ENCODE measurements around the gene FHL2.

Gene FHL2, protein sequence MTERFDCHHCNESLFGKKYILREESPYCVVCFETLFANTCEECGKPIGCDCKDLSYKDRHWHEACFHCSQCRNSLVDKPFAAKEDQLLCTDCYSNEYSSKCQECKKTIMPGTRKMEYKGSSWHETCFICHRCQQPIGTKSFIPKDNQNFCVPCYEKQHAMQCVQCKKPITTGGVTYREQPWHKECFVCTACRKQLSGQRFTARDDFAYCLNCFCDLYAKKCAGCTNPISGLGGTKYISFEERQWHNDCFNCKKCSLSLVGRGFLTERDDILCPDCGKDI

DNA sequence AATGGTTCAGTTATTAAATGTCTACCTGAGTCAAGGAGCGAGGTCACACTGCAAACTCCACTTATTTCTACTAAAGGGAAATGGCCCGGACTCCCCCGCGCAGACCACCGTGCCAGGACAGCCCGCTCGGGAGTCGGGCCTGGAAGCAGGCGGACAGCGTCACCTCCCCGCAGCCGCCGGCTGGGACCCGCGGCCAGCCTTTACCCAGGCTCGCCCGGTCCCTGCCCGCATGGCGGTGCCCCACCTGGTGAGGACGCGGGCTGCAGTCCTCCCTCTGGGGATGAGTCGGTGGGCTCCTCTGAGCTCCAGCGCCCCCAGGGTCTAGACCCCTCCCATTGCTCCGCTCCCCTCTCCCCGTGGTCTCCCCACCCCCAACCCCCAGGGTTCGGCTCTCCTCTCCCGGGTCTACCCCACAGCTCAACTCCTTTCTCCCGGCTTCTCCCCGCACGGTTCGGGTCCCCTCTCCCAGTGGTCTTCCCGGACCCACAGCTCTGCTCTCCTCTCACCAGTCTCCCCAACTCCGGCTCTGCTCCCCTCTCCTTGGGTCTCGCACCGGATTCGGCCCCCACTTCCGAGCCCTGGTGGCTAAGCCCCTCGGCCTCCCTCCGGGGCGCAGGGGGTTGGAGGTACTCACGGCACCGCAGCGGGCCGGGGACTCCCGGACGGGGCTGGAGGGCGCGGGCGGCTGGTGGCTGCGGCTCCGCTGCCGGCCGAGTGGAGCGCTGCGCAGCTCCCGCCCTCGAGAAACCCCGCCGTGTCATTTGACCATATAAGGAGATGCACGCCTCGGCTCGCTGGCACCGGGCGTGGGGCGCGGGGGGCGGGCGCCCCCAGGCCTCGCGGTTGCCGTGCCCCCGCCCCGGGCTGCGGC is at the start of gene FHL2:
FHL2 (minus strand) TSS at position 716 of the 871 bp plus-strand sequence. CDS start 12,535 bp downstream, outside the sequence.
- peak within 1 kb of the TSS; percentile 58; the same call in 1 of the 2 replicates for H3K27ac ChIP-seq
- no peaks in the 10 kb centered on the region for H3K36me3 ChIP-seq (ENCODE audit: insufficient read depth, low read length)
- H3K4me3 ChIP-seq = peak within 1 kb of the TSS; percentile 99
- TF ChIP-seq POLR2AphosphoS5 (IDR thresholded peaks at IDR 0.05; ENCODE audit: borderline replicate concordance, low read depth, low read length) = no peak
- TF ChIP-seq FOXP2 (optimal IDR thresholded peaks at IDR 0.05; ENCODE audit: control extremely low read depth, extremely low read length, insufficient read depth) = no peak
- no peak for TF ChIP-seq EZH2 (IDR thresholded peaks at IDR 0.05)
- H3K9me3 ChIP-seq (ENCODE audit: low read depth, low read length) = no peaks in the 10 kb centered on the region
- DNase-seq (ENCODE audit: low read depth, low spot score) = no peak
- peak within 1 kb of the TSS; percentile 97 for H3K9ac ChIP-seq (ENCODE audit: insufficient read length)

DNA sequence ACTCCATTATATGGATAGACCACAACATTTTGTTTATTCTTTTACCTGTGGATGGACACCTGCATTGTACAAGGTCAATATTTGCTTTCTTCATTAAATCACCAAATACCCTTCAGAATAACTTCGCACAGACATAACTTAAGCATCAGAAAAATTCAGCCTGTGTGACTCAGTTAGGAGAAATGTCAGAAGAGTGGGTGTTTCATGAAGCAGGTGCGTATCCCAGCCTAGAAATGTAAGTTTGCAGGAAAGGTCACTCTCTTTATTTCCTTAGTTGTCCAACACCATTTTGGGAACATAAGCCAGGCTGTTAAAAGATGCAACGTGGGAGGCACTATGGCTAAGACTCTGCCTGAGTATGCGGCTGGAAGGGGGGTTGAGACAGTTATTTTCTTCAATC is 48.6 kb upstream of the FHL2 start:
- TF ChIP-seq FOXP2 (optimal IDR thresholded peaks at IDR 0.05; ENCODE audit: control extremely low read depth, extremely low read length, insufficient read depth) (no peak), EZH2 (IDR thresholded peaks at IDR 0.05) (no peak), POLR2AphosphoS5 (IDR thresholded peaks at IDR 0.05; ENCODE audit: borderline replicate concordance, low read depth, low read length) (no peak)
- Histone ChIP-seq H3K27ac (no peak overlapping the region), H3K9ac (ENCODE audit: insufficient read length) (no peak overlapping the region), H3K9me3 (ENCODE audit: low read depth, low read length) (no peaks in the 10 kb centered on the region), H3K36me3 (ENCODE audit: insufficient read depth, low read length) (no peaks in the 10 kb centered on the region), H3K4me3 (no peak overlapping the region)
- no peak for DNase-seq (ENCODE audit: low read depth, low spot score)

DNA sequence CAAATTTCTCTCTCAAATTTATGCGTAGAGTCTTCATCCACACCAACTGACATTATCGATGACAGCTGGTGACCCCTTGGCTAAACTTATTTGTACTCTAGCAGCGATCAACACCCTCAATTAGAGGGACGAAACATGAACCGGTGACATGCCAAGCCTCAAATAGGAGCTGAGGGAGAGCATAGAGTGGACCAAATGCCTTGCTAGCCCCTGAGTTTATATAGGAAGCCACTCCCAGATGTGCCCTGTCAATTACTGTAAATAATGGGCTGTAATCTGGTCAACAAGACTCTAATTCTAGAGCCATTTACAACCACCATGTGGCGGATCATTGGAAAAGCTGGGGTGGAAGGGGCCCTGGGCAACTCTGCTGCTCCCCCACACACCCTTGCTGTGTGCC is 47.6 kb upstream of the FHL2 start:
- no peak for DNase-seq (ENCODE audit: low read depth, low spot score)
- H3K9me3 ChIP-seq (ENCODE audit: low read depth, low read length) = no peaks in the 10 kb centered on the region
- no peak overlapping the region for H3K4me3 ChIP-seq
- H3K36me3 ChIP-seq (ENCODE audit: insufficient read depth, low read length) = no peaks in the 10 kb centered on the region
- no peak for TF ChIP-seq POLR2AphosphoS5 (IDR thresholded peaks at IDR 0.05; ENCODE audit: borderline replicate concordance, low read depth, low read length)
- TF ChIP-seq EZH2 (IDR thresholded peaks at IDR 0.05) = no peak
- no peak for TF ChIP-seq FOXP2 (optimal IDR thresholded peaks at IDR 0.05; ENCODE audit: control extremely low read depth, extremely low read length, insufficient read depth)
- no peak overlapping the region for H3K27ac ChIP-seq
- no peak overlapping the region for H3K9ac ChIP-seq (ENCODE audit: insufficient read length)

DNA sequence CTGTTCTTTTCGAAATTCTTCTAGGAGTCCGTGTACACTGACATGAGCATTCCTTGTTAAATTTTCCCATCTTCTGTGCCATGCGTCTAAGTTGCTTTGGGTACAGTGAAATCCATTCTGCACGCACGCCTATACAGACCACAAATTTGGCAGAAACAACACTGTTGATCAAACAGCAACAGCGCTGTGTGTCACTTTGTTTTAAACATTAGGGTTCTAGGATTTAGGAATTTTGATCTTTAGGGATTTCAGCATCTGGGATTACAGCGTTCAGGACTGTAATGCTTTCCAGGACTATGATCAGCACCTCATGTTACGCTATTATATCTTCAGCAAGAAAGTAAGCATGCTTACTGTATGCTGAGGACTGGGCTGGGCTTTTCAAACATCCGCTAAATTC is 47.1 kb upstream of the FHL2 start:
- no peaks in the 10 kb centered on the region for H3K36me3 ChIP-seq (ENCODE audit: insufficient read depth, low read length)
- no peaks in the 10 kb centered on the region for H3K9me3 ChIP-seq (ENCODE audit: low read depth, low read length)
- no peak overlapping the region for H3K27ac ChIP-seq
- no peak for DNase-seq (ENCODE audit: low read depth, low spot score)
- H3K9ac ChIP-seq (ENCODE audit: insufficient read length) = no peak overlapping the region
- no peak overlapping the region for H3K4me3 ChIP-seq
- TF ChIP-seq FOXP2 (optimal IDR thresholded peaks at IDR 0.05; ENCODE audit: control extremely low read depth, extremely low read length, insufficient read depth) (no peak), POLR2AphosphoS5 (IDR thresholded peaks at IDR 0.05; ENCODE audit: borderline replicate concordance, low read depth, low read length) (no peak), EZH2 (IDR thresholded peaks at IDR 0.05) (no peak)

DNA sequence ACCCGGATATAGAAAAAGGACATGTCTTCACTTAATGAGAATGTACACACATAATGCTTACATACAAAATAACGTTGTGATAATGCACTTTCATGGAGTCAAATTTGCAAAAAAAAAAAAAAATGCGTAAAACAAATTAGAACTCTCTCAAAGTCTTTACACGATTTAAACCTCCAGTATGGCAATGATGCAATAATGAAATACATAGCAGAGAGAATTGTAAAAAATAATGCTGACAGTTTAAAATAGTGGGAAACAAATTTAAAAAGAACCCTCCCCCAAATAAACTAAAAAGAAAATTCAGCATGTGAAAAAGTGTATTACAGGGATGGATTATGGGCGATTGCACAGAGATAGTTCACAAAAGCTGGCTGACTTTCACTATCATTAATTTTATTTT is 46.6 kb upstream of the FHL2 start:
- TF ChIP-seq FOXP2 (optimal IDR thresholded peaks at IDR 0.05; ENCODE audit: control extremely low read depth, extremely low read length, insufficient read depth) = no peak
- Histone ChIP-seq H3K9ac (ENCODE audit: insufficient read length) (no peak overlapping the region), H3K27ac (no peak overlapping the region), H3K36me3 (ENCODE audit: insufficient read depth, low read length) (no peaks in the 10 kb centered on the region), H3K4me3 (peak overlapping the region; percentile 32; the same call in 1 of the 2 replicates), H3K9me3 (ENCODE audit: low read depth, low read length) (no peaks in the 10 kb centered on the region)
- DNase-seq (ENCODE audit: low read depth, low spot score) = no peak

DNA sequence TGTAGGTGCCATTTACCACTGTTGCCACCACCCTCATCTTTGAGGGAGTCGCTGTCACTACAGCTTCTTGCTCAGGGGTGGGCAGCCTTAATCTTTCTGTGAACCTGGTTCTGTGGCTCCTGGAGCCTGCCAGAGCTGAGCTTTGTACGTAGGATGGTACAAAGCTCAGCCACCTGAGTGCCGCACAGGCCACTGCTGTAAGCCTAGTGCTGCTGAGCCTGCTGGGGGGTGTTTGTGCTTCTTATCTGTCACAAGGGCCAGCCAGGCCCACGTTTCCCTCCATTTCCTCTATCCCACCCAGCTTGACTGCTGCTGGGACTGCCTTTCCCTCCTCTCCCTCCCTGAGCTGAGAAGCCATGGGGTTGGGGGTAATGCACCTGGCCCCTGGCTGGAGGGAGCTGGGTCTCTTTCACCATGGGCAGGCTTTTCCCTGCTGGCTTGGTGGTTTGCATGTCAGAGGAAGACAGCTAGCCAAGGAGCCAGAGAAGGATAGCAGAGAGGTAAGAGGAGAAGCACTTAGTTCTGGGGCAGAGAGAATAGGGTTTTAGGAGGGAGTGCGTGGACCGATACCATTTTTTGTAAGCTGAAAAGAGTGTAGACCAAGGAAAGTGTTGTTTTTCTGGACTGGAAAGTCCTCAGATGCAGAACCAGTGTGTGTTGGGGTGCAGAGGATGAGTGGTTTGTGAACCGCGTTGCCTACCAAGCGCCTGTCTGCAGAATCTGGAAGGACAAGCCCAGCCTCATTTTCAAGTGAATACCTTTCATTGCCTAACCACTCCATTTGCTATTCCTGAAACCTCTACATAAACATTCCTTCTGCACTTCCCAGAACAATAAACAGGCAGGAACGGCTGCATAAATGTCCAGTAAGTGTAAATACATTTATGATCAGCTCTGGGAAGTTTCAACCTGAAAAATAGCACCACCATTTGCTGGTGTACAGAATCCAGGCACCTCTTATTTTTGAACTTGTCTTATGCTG is 45.1 kb upstream of the FHL2 start:
- TF ChIP-seq POLR2AphosphoS5 (IDR thresholded peaks at IDR 0.05; ENCODE audit: borderline replicate concordance, low read depth, low read length) (no peak), EZH2 (IDR thresholded peaks at IDR 0.05) (no peak), FOXP2 (optimal IDR thresholded peaks at IDR 0.05; ENCODE audit: control extremely low read depth, extremely low read length, insufficient read depth) (no peak)
- H3K27ac ChIP-seq = no peak overlapping the region
- no peak for DNase-seq (ENCODE audit: low read depth, low spot score)
- no peak overlapping the region for H3K4me3 ChIP-seq
- no peak overlapping the region for H3K9ac ChIP-seq (ENCODE audit: insufficient read length)
- no peaks in the 10 kb centered on the region for H3K9me3 ChIP-seq (ENCODE audit: low read depth, low read length)
- H3K36me3 ChIP-seq (ENCODE audit: insufficient read depth, low read length) = no peaks in the 10 kb centered on the region

DNA sequence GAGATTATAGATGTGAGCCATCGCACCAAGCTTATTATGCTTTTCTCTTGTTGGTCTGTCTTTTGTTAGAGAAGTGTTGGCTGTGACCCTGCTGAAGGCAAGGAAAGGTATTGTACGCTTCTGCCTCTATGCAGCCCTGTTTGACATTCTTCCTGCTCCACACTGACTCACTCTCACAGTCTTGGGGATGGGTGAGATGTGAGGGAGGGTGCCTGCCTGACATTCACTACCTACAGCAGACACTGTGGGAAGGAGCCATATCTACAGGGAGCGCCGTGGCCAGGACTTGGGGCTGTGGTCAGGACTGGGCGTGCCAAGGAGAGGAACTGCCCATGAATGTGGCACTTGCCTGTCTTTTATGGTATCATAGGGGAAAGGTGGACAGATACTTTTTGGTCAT is 43.9 kb upstream of the FHL2 start:
- H3K27ac ChIP-seq = no peak overlapping the region
- no peak overlapping the region for H3K9ac ChIP-seq (ENCODE audit: insufficient read length)
- no peaks in the 10 kb centered on the region for H3K9me3 ChIP-seq (ENCODE audit: low read depth, low read length)
- H3K4me3 ChIP-seq = no peak overlapping the region
- DNase-seq (ENCODE audit: low read depth, low spot score) = no peak
- H3K36me3 ChIP-seq (ENCODE audit: insufficient read depth, low read length) = no peaks in the 10 kb centered on the region
- no peak for TF ChIP-seq EZH2 (IDR thresholded peaks at IDR 0.05)
- no peak for TF ChIP-seq POLR2AphosphoS5 (IDR thresholded peaks at IDR 0.05; ENCODE audit: borderline replicate concordance, low read depth, low read length)
- TF ChIP-seq FOXP2 (optimal IDR thresholded peaks at IDR 0.05; ENCODE audit: control extremely low read depth, extremely low read length, insufficient read depth) = no peak

DNA sequence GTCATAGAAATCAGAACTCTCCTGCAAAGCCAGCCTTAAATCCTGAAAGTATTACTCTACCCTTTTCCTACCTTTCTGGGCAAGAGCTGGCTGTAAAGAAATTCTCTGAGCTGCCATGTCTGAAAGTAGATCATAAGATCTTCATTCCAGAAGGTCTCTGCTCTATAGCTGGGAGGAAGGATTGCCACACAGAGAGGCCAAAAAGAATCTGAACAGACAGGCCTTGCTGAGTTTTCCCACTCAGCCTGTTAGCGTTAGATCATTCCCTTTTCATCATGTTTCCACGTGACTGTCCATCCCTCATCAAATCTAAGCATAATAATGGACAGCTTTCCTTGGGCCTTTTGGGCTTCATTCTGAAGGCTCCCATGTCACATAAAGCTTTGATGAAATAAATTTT is 43.2 kb upstream of the FHL2 start:
- TF ChIP-seq POLR2AphosphoS5 (IDR thresholded peaks at IDR 0.05; ENCODE audit: borderline replicate concordance, low read depth, low read length) = no peak
- TF ChIP-seq FOXP2 (optimal IDR thresholded peaks at IDR 0.05; ENCODE audit: control extremely low read depth, extremely low read length, insufficient read depth) = no peak
- TF ChIP-seq EZH2 (IDR thresholded peaks at IDR 0.05) = no peak
- H3K36me3 ChIP-seq (ENCODE audit: insufficient read depth, low read length) = no peaks in the 10 kb centered on the region
- no peak overlapping the region for H3K27ac ChIP-seq
- no peak overlapping the region for H3K4me3 ChIP-seq
- no peak for DNase-seq (ENCODE audit: low read depth, low spot score)
- H3K9me3 ChIP-seq (ENCODE audit: low read depth, low read length) = no peaks in the 10 kb centered on the region
- no peak overlapping the region for H3K9ac ChIP-seq (ENCODE audit: insufficient read length)
